Epidermal melanocyte (primary cell): Measurements from ENCODE around the gene NTF3.

Source experiments
- DNase-seq: peaks from one replicate; pipeline ENCODE4 v3.0.0; 2011; ENCODE audit warnings: low spot score; ENCODE audit not compliant: insufficient read length

Gene NTF3

DNA sequence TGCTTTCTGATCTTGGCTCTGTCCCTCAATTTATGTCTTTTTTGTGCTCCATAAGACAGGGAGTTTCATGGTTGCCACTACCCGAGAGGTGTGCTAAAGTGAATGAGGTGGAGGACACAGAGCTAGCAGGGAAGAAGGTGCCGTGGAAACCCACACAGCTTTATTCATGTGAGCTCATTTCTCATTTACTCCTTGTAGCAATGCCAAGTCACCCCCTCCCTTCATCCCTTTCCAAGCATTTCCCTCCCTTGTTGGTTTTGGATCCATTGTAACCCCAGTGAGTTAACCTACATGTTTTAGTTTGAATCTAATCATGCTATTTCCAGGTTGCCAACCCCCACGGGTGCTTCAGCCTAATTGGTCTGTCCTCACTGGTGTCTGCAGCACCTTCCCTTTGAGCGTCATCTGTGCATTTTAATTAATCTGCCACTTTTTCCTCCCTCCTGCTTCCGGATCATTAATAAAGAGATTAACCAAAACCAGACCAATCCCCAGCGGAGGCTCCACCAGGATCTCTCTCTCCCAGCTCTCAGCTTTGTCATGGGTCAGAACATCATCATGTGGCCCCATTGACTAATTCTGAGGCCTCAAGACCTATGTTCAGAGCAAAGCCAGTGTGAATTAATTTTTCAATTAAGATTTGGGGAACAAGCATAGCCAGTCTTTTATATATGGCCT, 56.2 kb downstream of the NTF3 start:
- DNase-seq, result no peak

DNA sequence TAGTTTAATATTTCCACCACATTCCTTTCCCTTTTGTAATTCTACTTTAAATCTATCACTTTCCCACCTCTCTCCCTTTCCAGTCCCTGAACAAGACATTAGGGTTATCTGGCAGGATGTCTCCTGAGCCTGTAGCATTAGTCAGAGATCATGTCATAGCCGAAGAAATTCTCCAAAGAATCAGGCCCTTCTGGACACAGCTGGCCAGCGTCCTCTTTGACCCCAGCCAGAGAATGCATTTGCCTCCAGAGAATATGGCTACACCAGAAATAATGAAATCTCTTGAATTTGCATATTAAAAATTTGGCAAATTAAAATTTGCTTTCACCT, 56.7 kb downstream of the NTF3 start:
- DNase-seq, result no peak

DNA sequence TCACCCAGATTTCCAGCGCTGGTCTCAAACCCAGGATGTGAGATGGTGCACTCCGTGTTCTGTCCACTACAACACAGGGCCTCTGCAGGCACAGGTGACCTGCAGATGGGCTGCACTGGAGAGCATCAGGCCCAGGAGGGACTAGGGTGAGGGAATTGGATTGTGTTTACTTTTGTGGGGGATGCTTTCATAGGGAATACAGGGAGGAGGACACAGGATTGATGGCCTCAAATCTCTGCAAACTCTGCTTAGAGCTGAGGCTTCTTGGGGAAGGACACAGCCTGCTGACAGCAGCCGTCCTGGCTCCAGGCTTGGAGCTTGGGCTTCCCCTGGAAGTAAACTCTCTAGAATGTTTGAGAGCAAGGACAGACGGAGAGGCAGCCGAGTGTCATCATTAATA, 57.1 kb downstream of the NTF3 start:
- DNase-seq, result no peak

DNA sequence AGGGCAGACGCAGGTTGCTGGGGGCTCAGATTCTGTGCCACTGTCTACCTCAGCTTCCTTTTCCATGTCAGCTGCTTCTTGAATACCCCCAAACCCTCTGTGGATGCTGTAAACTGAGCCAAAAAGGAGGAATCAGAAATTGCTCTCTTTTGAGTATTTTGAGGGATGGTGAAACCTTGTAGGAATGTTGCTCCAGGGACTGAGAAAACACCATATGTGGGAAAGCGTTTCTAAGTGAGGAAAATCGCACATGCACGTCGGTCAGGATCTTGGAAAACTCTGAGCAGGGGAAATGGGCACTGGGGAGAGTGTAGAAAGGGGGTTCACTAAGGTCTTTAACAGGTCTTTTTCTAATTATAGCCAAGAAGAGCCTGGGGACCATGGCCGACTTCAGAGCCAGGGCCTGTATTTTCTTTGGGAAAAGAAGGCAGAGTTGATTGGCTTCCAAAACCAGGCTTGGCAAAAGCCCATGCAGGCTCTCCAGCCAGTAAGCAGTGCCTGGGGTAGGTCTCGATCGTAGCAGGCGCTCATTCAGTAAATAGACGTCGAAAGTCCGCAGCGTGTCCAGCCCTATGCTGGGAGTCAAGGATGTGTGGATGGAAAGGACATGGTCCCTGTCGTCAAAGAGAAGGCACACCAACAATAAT, 58.0 kb downstream of the NTF3 start:
- DNase-seq, result no peak

DNA sequence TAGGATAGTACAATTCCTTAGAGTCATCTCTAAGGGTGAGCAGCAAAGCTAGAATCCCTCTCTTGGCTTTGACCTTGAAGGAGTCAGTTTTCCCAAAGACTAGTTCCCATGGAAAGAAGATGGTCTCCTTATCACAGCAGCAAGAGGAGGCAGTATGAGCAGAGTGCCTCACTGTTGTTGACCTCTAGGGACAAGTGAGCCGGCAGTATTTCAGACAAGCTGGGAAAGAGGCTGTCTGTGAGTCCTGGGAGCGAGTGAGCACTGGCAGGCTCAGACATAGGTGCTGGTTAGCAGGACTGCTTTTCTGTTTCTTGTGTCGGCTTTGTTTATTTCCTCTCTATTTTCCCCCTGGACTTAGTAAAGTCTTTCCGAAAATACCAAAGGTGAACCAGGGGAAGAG, 60.7 kb downstream of the NTF3 start:
- DNase-seq, result no peak

DNA sequence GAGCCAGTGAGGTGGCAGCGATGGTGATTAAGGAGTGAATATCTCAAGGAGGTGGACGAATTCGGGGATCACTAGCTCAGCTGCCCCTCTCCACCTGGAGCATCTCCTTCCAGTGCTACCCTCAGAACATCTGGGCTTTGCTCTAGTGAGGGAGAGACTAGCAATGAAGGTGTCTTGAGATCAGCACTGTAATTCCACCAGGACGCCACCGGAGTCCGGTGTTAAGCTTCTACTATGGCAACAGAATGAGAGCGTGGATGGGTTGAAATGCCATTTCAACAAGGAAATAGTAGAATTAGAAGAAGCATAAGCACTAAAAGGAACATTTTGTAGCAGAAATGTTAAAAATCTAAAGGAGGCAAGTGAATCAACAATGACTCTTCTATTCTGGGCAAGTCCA, 61.1 kb downstream of the NTF3 start:
- DNase-seq, result no peak

- no peak for DNase-seq
These were observed 62.4 kb downstream of the NTF3 start for GRCh38 chr12:5494343-5494742.

DNA sequence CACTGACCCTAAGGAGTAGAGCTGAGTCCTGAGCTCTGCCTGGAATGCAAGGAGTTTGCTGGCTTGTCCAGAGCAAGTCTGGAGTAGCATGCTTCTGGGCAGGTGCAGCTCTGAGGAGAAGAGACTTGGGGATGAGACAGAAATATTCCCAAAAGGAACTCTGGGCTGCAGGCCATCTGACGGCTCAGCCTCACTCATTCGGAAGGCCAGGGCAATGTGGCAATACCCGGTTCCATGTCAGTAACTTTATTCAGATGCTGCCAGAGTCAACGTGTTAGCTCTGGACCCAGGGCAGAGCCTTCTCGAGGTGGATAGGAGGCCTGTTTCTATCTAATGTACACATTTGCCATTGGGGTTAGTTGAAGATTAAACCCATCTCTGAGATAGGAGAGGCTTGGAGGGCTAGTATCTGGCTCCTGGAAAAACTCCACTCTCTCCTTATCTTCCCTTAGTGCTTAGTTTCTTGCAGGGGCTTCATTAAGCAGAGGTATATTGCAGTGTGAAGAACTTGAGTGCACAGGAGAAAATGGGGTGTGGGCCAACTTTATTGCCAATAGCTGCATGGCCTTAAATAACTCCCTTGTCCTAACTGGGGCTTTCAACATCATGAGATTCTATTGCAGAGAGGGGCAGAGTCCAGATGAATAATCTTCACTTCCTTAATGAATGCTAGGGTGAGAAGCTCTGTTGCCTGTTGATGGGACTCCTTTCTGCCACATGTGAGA, 65.6 kb downstream of the NTF3 start:
- no peak for DNase-seq

GRCh38 chr12:5498076-5498475, 66.2 kb downstream of the NTF3 start:
- no peak for DNase-seq

DNA sequence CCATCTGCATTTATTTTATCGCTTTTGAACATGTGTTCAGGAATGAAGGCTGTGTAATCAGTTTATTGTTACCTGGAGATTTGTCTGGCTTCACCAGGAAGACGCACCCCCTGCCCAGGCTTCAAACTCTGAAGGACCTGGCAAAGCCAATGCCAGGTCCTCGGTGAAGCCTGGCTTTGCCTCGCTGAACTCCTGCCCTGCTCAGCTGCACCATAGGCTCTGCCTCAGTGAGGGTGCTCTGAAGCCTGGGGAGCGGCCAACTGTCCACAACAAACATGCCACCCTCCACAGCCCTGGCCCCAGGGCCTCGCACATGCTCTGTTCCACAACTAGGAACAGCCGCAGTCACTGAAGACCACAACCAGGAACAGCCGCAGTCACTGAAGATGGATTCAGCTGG, 66.9 kb downstream of the NTF3 start:
- no peak for DNase-seq

- no peak for DNase-seq
These were observed 67.8 kb downstream of the NTF3 start for GRCh38 chr12:5499566-5500330.

DNA sequence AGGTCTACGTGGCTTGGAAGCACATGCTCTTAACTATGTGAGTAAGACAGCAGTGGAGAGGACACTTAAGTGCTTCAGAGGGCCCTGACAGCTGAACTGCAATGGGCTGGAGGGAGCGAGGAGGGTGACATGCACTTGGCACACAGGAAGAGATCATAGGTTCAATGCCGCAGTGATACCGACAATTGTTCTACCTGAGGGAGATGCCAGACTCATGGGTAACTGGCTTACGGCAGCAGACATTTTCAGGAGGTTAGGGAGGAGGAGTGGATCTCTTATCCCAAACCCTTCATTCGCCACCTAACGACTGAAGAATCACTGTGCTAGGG, 68.4 kb downstream of the NTF3 start:
- DNase-seq, result no peak

GRCh38 chr12:5503774-5504173, 71.9 kb downstream of the NTF3 start:
- DNase-seq, result no peak

DNA sequence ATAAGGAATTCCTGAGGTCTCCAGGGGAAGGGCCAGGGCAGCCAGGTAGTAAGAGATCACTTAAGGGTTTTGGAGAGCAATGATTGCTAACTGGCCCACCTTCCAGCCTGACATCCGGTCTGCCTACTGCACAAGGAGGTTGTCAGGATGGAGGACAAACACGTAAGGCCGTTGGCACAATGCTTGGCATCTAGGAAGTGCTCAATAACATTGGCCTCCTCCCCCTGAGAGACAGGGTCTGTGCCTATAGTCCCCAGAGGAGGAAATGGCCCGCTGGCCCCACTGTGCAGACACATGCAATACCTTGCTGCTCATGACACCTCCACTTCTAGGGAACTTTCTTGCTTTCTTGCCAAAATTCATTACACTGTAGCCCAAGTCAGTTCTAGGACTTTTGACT, 73.2 kb downstream of the NTF3 start:
- no peak for DNase-seq

GRCh38 chr12:5505751-5506150, 73.8 kb downstream of the NTF3 start:
- no peak for DNase-seq

- no peak for DNase-seq
These were observed 74.4 kb downstream of the NTF3 start for GRCh38 chr12:5506295-5506694.

GRCh38 chr12:5506821-5507231, 74.9 kb downstream of the NTF3 start:
- DNase-seq, result no peak

GRCh38 chr12:5507401-5507935, 75.6 kb downstream of the NTF3 start:
- DNase-seq, result no peak

GRCh38 chr12:5507944-5508343, 76.0 kb downstream of the NTF3 start:
- DNase-seq, result no peak

GRCh38 chr12:5509102-5509501, 77.2 kb downstream of the NTF3 start:
- DNase-seq, result no peak

DNA sequence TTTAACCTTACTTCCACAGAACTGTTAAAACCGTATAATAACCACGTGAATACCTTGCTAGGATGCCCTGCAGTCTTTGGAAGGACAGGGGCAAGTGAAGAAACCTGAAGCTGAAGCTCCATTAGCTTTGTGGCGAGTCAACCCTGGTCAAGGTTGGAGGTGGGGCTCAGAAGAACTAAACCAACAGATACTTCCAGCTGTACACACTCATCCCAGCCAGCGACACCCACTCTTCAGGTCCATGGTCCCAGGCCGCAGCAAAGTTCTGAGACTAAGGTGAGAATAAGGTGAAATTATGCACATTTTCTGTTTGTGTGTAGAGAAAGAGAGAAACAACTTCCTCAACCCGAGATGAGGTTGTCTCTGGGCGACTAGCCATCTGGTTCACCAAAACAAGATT, 77.6 kb downstream of the NTF3 start:
- DNase-seq, result no peak

DNA sequence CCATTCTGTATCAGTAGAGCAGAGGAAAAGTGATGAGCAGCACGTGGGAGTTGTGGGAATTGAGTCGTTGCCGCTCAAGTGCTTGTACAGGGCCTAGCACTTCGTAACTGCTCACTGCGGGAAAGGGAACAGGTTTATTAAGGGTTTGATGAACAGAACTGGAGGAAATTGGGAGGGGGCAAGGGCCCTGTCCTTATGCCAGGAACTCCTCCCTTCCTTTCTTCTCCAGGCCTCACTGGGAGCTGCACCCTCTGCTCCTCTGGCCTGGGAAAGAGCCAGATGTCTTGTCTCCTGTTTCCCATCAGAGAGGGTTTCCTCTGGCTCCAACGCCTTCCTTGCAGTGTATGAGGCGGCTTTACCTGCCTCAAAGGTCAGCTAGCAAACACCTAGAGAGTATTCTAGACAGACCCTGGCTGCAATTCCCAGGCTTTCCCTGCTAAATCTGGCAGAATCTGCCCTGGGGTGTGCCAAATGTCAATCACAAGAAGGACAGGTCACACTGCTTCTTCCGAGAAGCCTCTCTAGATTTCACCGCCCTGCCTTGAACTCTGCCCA, 78.4 kb downstream of the NTF3 start:
- no peak for DNase-seq
